Endothelial cell of umbilical vein (primary cell): ENCODE results near the gene SLC16A6. TPM values are rescaled to one million over a fixed set of nuclear protein-coding genes. Genes with fewer than 3 reads are reported as not detected.
"Not testable (repeated sequence)": the region's sequence is repeated elsewhere in the genome, so short reads cannot be mapped to it uniquely, and the experiment has no call there.

ENCODE experiments used
- BruUV-seq: library from RNA; stranded (reverse); fragments of 400-500 nt; replicated peaks from 2 replicates; lab custom pipeline; 2021; lab: Mats Ljungman, UMichigan
- CTCF ChIA-PET: fragments of 300-600, 350-600 bp; sonication (Branson Sonifier 250); formaldehyde crosslinking; loops from one replicate; lab custom pipeline; 2021; ENCODE audit warnings: antibody characterized with exemption, inconsistent platforms; lab: Charles Lee
- POLR2A ChIA-PET: fragments of 300-600, 350-600 bp; sonication (Branson Sonifier 250); formaldehyde crosslinking; loops from one replicate; lab custom pipeline; 2021; ENCODE audit warnings: antibody characterized with exemption, inconsistent platforms; lab: Charles Lee
- DNase-seq: peaks from one replicate; pipeline ENCODE4 v3.0.0-alpha.2; 2011; ENCODE audit warnings: low read depth, low spot score
- FAIRE-seq: peaks from 2 replicates; lab custom pipeline; 2011; peaks lifted over from hg19 to GRCh38; lab: Jason Lieb, UNC
- H2AFZ ChIP-seq: 2 replicates; pipeline ENCODE4 v1.6.0; 2012; ENCODE audit warnings: low read depth, low read length, control low read depth, inconsistent platforms
- H3K27ac ChIP-seq: 2 replicates; pipeline ENCODE4 v1.5.1; 2011; ENCODE audit warnings: low read depth, mild to moderate bottlenecking, control low read depth, low read length, moderate library complexity; ENCODE audit not compliant: insufficient read depth
- H3K27me3 ChIP-seq, 2 experiments: 2 replicates each; pipeline versions ENCODE4 v1.6.0 to v1.6.1; 2011; ENCODE audit warnings: low read length in 2 of 2, mixed read lengths in 1 of 2; ENCODE audit not compliant: control insufficient read depth in 2 of 2, insufficient read depth in 2 of 2
- H3K36me3 ChIP-seq, 2 experiments: 2 replicates in 1 of 2; 3 replicates in 1 of 2; pipeline ENCODE4 v1.5.1; 2011; ENCODE audit warnings: low read length in 2 of 2, mild to moderate bottlenecking in 1 of 2, moderate library complexity in 1 of 2; ENCODE audit not compliant: control insufficient read depth in 2 of 2, insufficient read depth in 2 of 2; ENCODE audit errors: extremely low read depth in 1 of 2
- H3K4me1 ChIP-seq: 3 replicates; pipeline ENCODE4 v1.5.1; 2011; ENCODE audit warnings: mild to moderate bottlenecking, low read length; ENCODE audit not compliant: control insufficient read depth, insufficient read depth; ENCODE audit errors: extremely low read depth
- H3K4me2 ChIP-seq: 2 replicates; pipeline ENCODE4 v1.6.1; 2011; ENCODE audit warnings: low read length, control low read depth, mixed read lengths; ENCODE audit not compliant: insufficient read depth
- H3K4me3 ChIP-seq, 3 experiments: fragments of 200-600 bp in 1 of 3; sonication (generic), shearing (Covaris generic) in 1 of 3; replicated peaks in 1 of 3; 2 replicates each; pipeline ENCODE4 v1.5.1; 2011 to 2016; ENCODE audit warnings: control low read depth in 3 of 3, low read length in 3 of 3, mild to moderate bottlenecking in 2 of 3, inconsistent platforms in 1 of 3, low read depth in 1 of 3, moderate library complexity in 1 of 3; ENCODE audit not compliant: insufficient read depth in 1 of 3
- H3K79me2 ChIP-seq: 2 replicates; pipeline ENCODE4 v1.6.0; 2012; ENCODE audit warnings: low read length, inconsistent platforms; ENCODE audit not compliant: control insufficient read depth, insufficient read depth
- H3K9ac ChIP-seq: replicated peaks from 2 replicates; pipeline ENCODE3; 2011; ENCODE audit warnings: low read length, control low read depth; ENCODE audit not compliant: insufficient read depth; ENCODE audit errors: extremely low read depth
- H3K9me1 ChIP-seq: replicated peaks from 3 replicates; pipeline ENCODE4 v1.6.0; 2011; ENCODE audit warnings: mild to moderate bottlenecking, low read length; ENCODE audit not compliant: control insufficient read depth, insufficient read depth; ENCODE audit errors: extremely low read depth
- H3K9me3 ChIP-seq: replicated peaks from 2 replicates; pipeline ENCODE4 v1.5.1; 2012; ENCODE audit warnings: low read length, inconsistent platforms; ENCODE audit not compliant: control insufficient read depth, insufficient read depth
- H4K20me1 ChIP-seq: replicated peaks from 2 replicates; pipeline ENCODE3; 2011; ENCODE audit warnings: mild to moderate bottlenecking, low read length; ENCODE audit not compliant: control insufficient read depth, insufficient read depth; ENCODE audit errors: extremely low read depth
- EZH2 ChIP-seq: IDR thresholded peaks from 2 replicates; pipeline ENCODE4 v1.6.1; 2012; ENCODE audit warnings: borderline replicate concordance, low read depth, mild to moderate bottlenecking, moderate library complexity, low read length, inconsistent platforms; ENCODE audit not compliant: severe bottlenecking
- FOS ChIP-seq: IDR thresholded peaks from 2 replicates; pipeline ENCODE4 v1.6.1; 2011; ENCODE audit warnings: mild to moderate bottlenecking, low read length, moderate library complexity, borderline replicate concordance; ENCODE audit not compliant: insufficient read depth
- GATA2 ChIP-seq: IDR thresholded peaks from 2 replicates; pipeline ENCODE4 v1.7.0; 2011; ENCODE audit warnings: low read depth, mild to moderate bottlenecking, moderate library complexity, mixed read lengths, low read length; ENCODE audit not compliant: insufficient read length, insufficient read depth
- JUN ChIP-seq: IDR thresholded peaks from 2 replicates; pipeline ENCODE4 v1.6.1; 2011; ENCODE audit warnings: borderline replicate concordance, low read depth; ENCODE audit not compliant: insufficient read length, insufficient read depth
- MYC ChIP-seq: IDR thresholded peaks from one replicate; pipeline ENCODE4 v1.6.1; 2011; ENCODE audit warnings: mild to moderate bottlenecking, low read depth, low read length
- POLR2A ChIP-seq: IDR thresholded peaks from 2 replicates; pipeline ENCODE4 v1.6.1; 2012; ENCODE audit warnings: low read depth, mild to moderate bottlenecking, control low read depth, low read length
- POLR2AphosphoS5 ChIP-seq: IDR thresholded peaks from 2 replicates; pipeline ENCODE4 v1.6.1; 2012; ENCODE audit warnings: low read depth, mild to moderate bottlenecking, control low read depth, low read length, moderate library complexity; ENCODE audit not compliant: insufficient read depth
- dilution Hi-C: fragments of 300-500 bp; cut with MboI; formaldehyde crosslinking; loops from one replicate; pipeline ENCODE4 v1.15.0; 2019; ENCODE audit warnings: low sequenced_read_pairs; ENCODE audit not compliant: extremely low pct_ligation_motif_present
- intact Hi-C: fragments of 100-400 bp; cut with micrococcal nuclease; formaldehyde crosslinking; loops from one replicate; pipeline ENCODE4 v1.10.0; 2022
- polyA plus RNA-seq, 4 experiments: library from polyadenylated mRNA; depleted of rRNA in 3 of 4; stranded (reverse) in 3 of 4; unstranded in 1 of 4; fragments of >200 nt; gene quantifications; 2 replicates each; pipeline versions ENCODE4 v1.2.1 to v1.2.3, GENCODE V29; 2011 to 2012; ENCODE audit warnings: missing spikeins in 1 of 4
- total RNA-seq: library from RNA; stranded (reverse); gene quantifications from 2 replicates; pipeline ENCODE4 v1.2.3, GENCODE V29; 2021
- TF ChIP-seq, protein P1 (sequence below): IDR thresholded peaks from 2 replicates; pipeline ENCODE4 v1.6.1; 2011; ENCODE audit not compliant: insufficient read depth, insufficient read length
- TF ChIP-seq, protein P2 (sequence below), 2 donors: IDR thresholded peaks; 1 replicate in 1 of 2; 2 replicates in 1 of 2; pipeline ENCODE4 v1.5.1; 2011; ENCODE audit warnings: low read length in 2 of 2, mild to moderate bottlenecking in 2 of 2, moderate library complexity in 2 of 2, control low read depth in 1 of 2, inconsistent platforms in 1 of 2, low read depth in 1 of 2; ENCODE audit not compliant: insufficient read depth in 1 of 2; ENCODE audit errors: extremely low read depth in 1 of 2

The SLC16A6 gene
- total and polyA plus RNA-seq, 2 donors (not counting 3 experiments of a cell fraction or from before 2014, with no cell fraction given), result 0.65 to 0.91 TPM

DNA sequence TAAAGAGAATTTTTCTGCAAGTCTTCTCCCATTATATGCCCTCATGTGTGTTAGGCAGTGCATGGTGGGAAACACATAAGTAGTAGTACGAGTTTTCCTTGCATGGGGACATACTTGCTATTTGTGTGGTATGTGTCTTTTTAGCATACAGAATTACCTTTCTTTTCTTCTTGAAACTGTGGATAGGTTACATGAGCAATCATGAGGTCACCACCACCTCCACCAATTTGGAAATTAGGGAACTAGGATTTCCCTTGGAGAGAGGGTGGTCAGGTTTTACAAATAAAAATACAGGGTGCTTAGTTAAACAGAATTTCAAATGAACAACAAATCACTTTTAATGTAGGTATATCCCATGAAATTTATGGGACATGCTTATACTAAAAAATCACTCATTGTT lies 59.4 kb downstream of the SLC16A6 start:
- no peaks in the 10 kb centered on the region for H4K20me1 ChIP-seq
- CTCF ChIA-PET, result no interaction called here
- H3K9me3 ChIP-seq, result no peaks in the 10 kb centered on the region
- H2AFZ ChIP-seq, result no peak overlapping the region
- H3K4me1 ChIP-seq, result no peaks in the 10 kb centered on the region
- DNase-seq, result no peak
- POLR2A ChIA-PET, result no interaction called here
- H3K79me2 ChIP-seq, result no peaks in the 10 kb centered on the region
- intact Hi-C loops, result no loop called here
- no peak overlapping the region for H3K4me3 ChIP-seq
- no TSS peak for BruUV-seq
- TF ChIP-seq POLR2A, result no peak
- TF ChIP-seq GATA2, result no peak
- TF ChIP-seq, protein P1, sequence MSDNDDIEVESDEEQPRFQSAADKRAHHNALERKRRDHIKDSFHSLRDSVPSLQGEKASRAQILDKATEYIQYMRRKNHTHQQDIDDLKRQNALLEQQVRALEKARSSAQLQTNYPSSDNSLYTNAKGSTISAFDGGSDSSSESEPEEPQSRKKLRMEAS, result no peak
- TF ChIP-seq, protein P2, sequence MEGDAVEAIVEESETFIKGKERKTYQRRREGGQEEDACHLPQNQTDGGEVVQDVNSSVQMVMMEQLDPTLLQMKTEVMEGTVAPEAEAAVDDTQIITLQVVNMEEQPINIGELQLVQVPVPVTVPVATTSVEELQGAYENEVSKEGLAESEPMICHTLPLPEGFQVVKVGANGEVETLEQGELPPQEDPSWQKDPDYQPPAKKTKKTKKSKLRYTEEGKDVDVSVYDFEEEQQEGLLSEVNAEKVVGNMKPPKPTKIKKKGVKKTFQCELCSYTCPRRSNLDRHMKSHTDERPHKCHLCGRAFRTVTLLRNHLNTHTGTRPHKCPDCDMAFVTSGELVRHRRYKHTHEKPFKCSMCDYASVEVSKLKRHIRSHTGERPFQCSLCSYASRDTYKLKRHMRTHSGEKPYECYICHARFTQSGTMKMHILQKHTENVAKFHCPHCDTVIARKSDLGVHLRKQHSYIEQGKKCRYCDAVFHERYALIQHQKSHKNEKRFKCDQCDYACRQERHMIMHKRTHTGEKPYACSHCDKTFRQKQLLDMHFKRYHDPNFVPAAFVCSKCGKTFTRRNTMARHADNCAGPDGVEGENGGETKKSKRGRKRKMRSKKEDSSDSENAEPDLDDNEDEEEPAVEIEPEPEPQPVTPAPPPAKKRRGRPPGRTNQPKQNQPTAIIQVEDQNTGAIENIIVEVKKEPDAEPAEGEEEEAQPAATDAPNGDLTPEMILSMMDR (IDR thresholded peaks at IDR 0.05; ENCODE audit: extremely low read depth in 1 of 2, insufficient read depth in 1 of 2, low read depth in 1 of 2, low read length in 2 of 2), result no peak
- no peak for TF ChIP-seq JUN
- no peak for TF ChIP-seq MYC
- TF ChIP-seq FOS, result no peak
- no peak for TF ChIP-seq EZH2
- TF ChIP-seq POLR2AphosphoS5, result no peak
- H3K4me2 ChIP-seq, result no peak overlapping the region
- no peaks in the 10 kb centered on the region for H3K27me3 ChIP-seq
- no peak for FAIRE-seq
- no peak overlapping the region for H3K27ac ChIP-seq
- no peak overlapping the region for H3K9ac ChIP-seq
- no peaks in the 10 kb centered on the region for H3K9me1 ChIP-seq
- dilution Hi-C loops, result no loop called here
- H3K36me3 ChIP-seq, result no peaks in the 10 kb centered on the region

DNA sequence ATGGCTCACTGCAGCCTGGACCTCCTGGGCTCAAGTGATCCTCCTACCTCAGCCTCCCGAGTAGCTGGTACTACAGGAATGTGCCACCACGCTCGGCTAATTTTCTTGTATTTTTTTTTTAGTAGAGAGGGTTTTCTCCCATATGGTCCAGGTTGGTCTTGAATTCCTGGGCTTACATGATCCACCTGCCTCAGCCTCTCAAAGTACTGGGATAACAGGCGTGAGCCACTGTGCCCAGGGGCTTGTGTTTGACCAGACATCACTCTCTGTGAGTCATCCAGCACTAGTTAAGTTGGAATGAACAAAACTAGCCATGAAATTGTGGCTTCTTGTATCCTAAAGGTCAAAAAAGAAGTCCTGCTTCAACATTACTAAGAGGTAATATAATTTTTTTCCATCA lies 59.8 kb downstream of the SLC16A6 start:
- H3K79me2 ChIP-seq, intact Hi-C loops, H3K4me3 ChIP-seq, dilution Hi-C loops, DNase-seq, POLR2A ChIA-PET, H2AFZ ChIP-seq, H3K9me1 ChIP-seq, H3K9ac ChIP-seq, H3K4me1 ChIP-seq, H3K27ac ChIP-seq, H3K36me3 ChIP-seq, CTCF ChIA-PET, H3K9me3 ChIP-seq, BruUV-seq, H4K20me1 ChIP-seq, H3K27me3 ChIP-seq, H3K4me2 ChIP-seq, FAIRE-seq: not testable (repeated sequence)
